HCT116 (cell line): Measurements from ENCODE around the gene CLIP2. TPM values are rescaled to one million over a fixed set of nuclear protein-coding genes. Genes with fewer than 3 reads are reported as not detected.
A peak's percentile ranks its signal among the peaks of the same experiment; 100 is the strongest.

Experiments used
- ATAC-seq: fragments of 200-7000 bp; cut with Tn5 transposase; 2 replicates; pipeline ENCODE4 v1.9.1; 2020; ENCODE audit warnings: mild to moderate bottlenecking, moderate library complexity
- BruUV-seq: library from RNA; stranded (reverse); fragments of 400-500 nt; replicated peaks from 2 replicates; lab custom pipeline; 2021; lab: Mats Ljungman, UMichigan
- CTCF ChIA-PET: fragments of 300-600 bp; sonication (Branson Sonifier 250); formaldehyde crosslinking; loops from one replicate; lab custom pipeline; 2021; ENCODE audit warnings: antibody characterized with exemption; lab: Charles Lee
- POLR2A ChIA-PET: fragments of 300-600, 350-600 bp; sonication (Branson Sonifier 250); formaldehyde crosslinking; loops from one replicate; lab custom pipeline; 2021; ENCODE audit warnings: antibody characterized with exemption; lab: Charles Lee
- RAD21 ChIA-PET, 2 experiments: fragments of 300-600 bp; sonication (Branson Sonifier 250); formaldehyde crosslinking; loops; one replicate each; lab custom pipeline; 2023; ENCODE audit warnings: low total read pairs in 2 of 2; ENCODE audit not compliant: uncharacterized antibody in 2 of 2, unreplicated experiment in 2 of 2, low non-redundant PET in 1 of 2; lab: Charles Lee
- DNase-seq: peaks from one replicate; pipeline ENCODE4 v3.0.0-alpha.2; 2010; ENCODE audit warnings: low read depth, low spot score
- H2AFZ ChIP-seq: fragments of 200-600 bp; shearing (Covaris generic), sonication (generic); 2 replicates; pipeline ENCODE4 v1.6.1; 2017; ENCODE audit warnings: low read depth, mixed run types, mixed read lengths, antibody characterized with exemption, low read length; ENCODE audit not compliant: poor library complexity, severe bottlenecking
- H3K27ac ChIP-seq: 2 replicates; pipeline ENCODE4 v1.5.1; 2012; ENCODE audit warnings: low read depth, low read length
- H3K27me3 ChIP-seq: fragments of 200-600 bp; sonication (generic); 2 replicates; pipeline ENCODE4 v1.6.1; 2016; ENCODE audit warnings: mixed run types, low read length, mixed read lengths; ENCODE audit not compliant: insufficient read depth
- H3K36me3 ChIP-seq, 2 experiments: fragments of 200-500 bp in 1 of 2; fragments of 200-600 bp in 1 of 2; sonication (Bioruptor generic) in 1 of 2; sonication (generic) in 1 of 2; 2 replicates each; pipeline versions ENCODE4 v1.5.1 to v1.6.1; 2014 to 2016; ENCODE audit warnings: low read length in 2 of 2, inconsistent platforms in 1 of 2, mixed read lengths in 1 of 2, mixed run types in 1 of 2; ENCODE audit not compliant: insufficient read depth in 2 of 2, control insufficient read depth in 1 of 2
- H3K4me1 ChIP-seq, 2 experiments: fragments of 200-600 bp in 1 of 2; sonication (generic) in 1 of 2; 2 replicates each; pipeline versions ENCODE4 v1.5.1 to v1.6.1; 2012 to 2017; ENCODE audit warnings: low read length in 2 of 2, inconsistent platforms in 1 of 2, mild to moderate bottlenecking in 1 of 2, mixed read lengths in 1 of 2, mixed run types in 1 of 2, moderate library complexity in 1 of 2; ENCODE audit not compliant: insufficient read depth in 2 of 2, control insufficient read depth in 1 of 2
- H3K4me2 ChIP-seq: fragments of 200-600 bp; sonication (generic); 2 replicates; pipeline ENCODE4 v1.6.1; 2017; ENCODE audit warnings: mixed run types, low read length, mixed read lengths
- H3K4me3 ChIP-seq, 2 experiments: fragments of 200-600 bp in 1 of 2; sonication (generic) in 1 of 2; replicated peaks in 1 of 2; 2 replicates each; pipeline ENCODE4 v1.5.1; 2011 to 2016; ENCODE audit warnings: low read length in 2 of 2, control low read depth in 1 of 2, low read depth in 1 of 2, mild to moderate bottlenecking in 1 of 2, mixed read lengths in 1 of 2, mixed run types in 1 of 2
- H3K79me2 ChIP-seq: fragments of 200-600 bp; sonication (generic); 2 replicates; pipeline ENCODE4 v1.6.1; 2017; ENCODE audit warnings: mild to moderate bottlenecking, mixed run types, low read length, moderate library complexity, mixed read lengths; ENCODE audit not compliant: insufficient read depth
- H3K9ac ChIP-seq: fragments of 200-600 bp; sonication (generic); 2 replicates; pipeline ENCODE4 v1.6.1; 2016; ENCODE audit warnings: low read length, mixed read lengths
- H3K9me2 ChIP-seq: fragments of 200-600 bp; sonication (generic), shearing (Covaris generic); 2 replicates; pipeline ENCODE4 v1.6.1; 2017; ENCODE audit warnings: mixed run types, mild to moderate bottlenecking, moderate library complexity; ENCODE audit not compliant: insufficient read depth
- H3K9me3 ChIP-seq, 2 experiments: fragments of 200-500 bp in 1 of 2; fragments of 200-600 bp in 1 of 2; sonication (Bioruptor generic) in 1 of 2; sonication (generic) in 1 of 2; 2 replicates each; pipeline ENCODE4 v1.6.1; 2014 to 2017; ENCODE audit warnings: low read length in 2 of 2, mixed read lengths in 2 of 2, inconsistent platforms in 1 of 2, low read depth in 1 of 2, mild to moderate bottlenecking in 1 of 2, mixed run types in 1 of 2, moderate library complexity in 1 of 2; ENCODE audit not compliant: control insufficient read depth in 1 of 2, insufficient read depth in 1 of 2
- H4K20me1 ChIP-seq: fragments of 200-600 bp; sonication (generic), shearing (Covaris generic); 2 replicates; pipeline ENCODE4 v1.6.1; 2017; ENCODE audit warnings: mixed run types, mild to moderate bottlenecking, moderate library complexity; ENCODE audit not compliant: insufficient read depth
- ATF3 ChIP-seq: IDR thresholded peaks from 2 replicates; pipeline ENCODE4 v1.6.1; 2012
- CBX3 ChIP-seq: IDR thresholded peaks from 2 replicates; pipeline ENCODE4 v1.6.1; 2012; ENCODE audit warnings: low read depth
- CEBPB ChIP-seq: IDR thresholded peaks from 2 replicates; pipeline ENCODE4 v1.6.1; 2012; ENCODE audit warnings: low read depth
- CTCF ChIP-seq, 3 experiments: fragments of 200-600 bp in 1 of 3; sonication (generic) in 1 of 3; IDR thresholded peaks in 2 of 3; conservative IDR thresholded peaks in 1 of 3; 2 replicates each; pipeline ENCODE4 v1.5.1; 2012 to 2017; ENCODE audit warnings: low read depth in 2 of 3, low read length in 2 of 3, antibody characterized with exemption in 1 of 3, borderline replicate concordance in 1 of 3, control low read depth in 1 of 3, mild to moderate bottlenecking in 1 of 3, mixed read lengths in 1 of 3, mixed run types in 1 of 3, moderate library complexity in 1 of 3; ENCODE audit not compliant: insufficient read depth in 1 of 3
- EGR1 ChIP-seq: IDR thresholded peaks from 2 replicates; pipeline ENCODE4 v1.6.1; 2012; ENCODE audit warnings: low read depth
- EZH2 ChIP-seq: fragments of 200-600 bp; sonication (generic); IDR thresholded peaks from 2 replicates; pipeline ENCODE4 v1.6.1; 2017; ENCODE audit warnings: antibody characterized with exemption, mixed run types
- POLR2A ChIP-seq: IDR thresholded peaks from 2 replicates; pipeline ENCODE4 v1.7.0; 2011; ENCODE audit warnings: borderline replicate concordance; ENCODE audit not compliant: insufficient read depth, insufficient read length; ENCODE audit errors: extremely low read depth
- POLR2AphosphoS5 ChIP-seq: IDR thresholded peaks from 2 replicates; pipeline ENCODE4 v1.6.1; 2011; ENCODE audit warnings: mild to moderate bottlenecking, low read depth, low read length, moderate library complexity
- RAD21 ChIP-seq: IDR thresholded peaks from 2 replicates; pipeline ENCODE4 v1.6.1; 2012; ENCODE audit warnings: low read depth, mild to moderate bottlenecking
- REST ChIP-seq: IDR thresholded peaks from 2 replicates; pipeline ENCODE4 v1.6.1; 2012; ENCODE audit warnings: low read depth
- SIN3A ChIP-seq: IDR thresholded peaks from 2 replicates; pipeline ENCODE4 v1.6.1; 2012; ENCODE audit warnings: low read depth
- SRF ChIP-seq: IDR thresholded peaks from 2 replicates; pipeline ENCODE4 v1.6.1; 2012; ENCODE audit warnings: low read depth
- YY1 ChIP-seq: IDR thresholded peaks from 2 replicates; pipeline ENCODE4 v1.6.1; 2011; ENCODE audit warnings: low read length, low read depth, moderate library complexity, mild to moderate bottlenecking; ENCODE audit not compliant: insufficient replicate concordance; ENCODE audit errors: extremely low read depth
- ZBTB33 ChIP-seq: IDR thresholded peaks from 2 replicates; pipeline ENCODE4 v1.6.1; 2011; ENCODE audit warnings: mild to moderate bottlenecking, low read length, moderate library complexity; ENCODE audit not compliant: insufficient replicate concordance; ENCODE audit errors: extremely low read depth
- ZFX ChIP-seq: fragments of 450-650 bp; IDR thresholded peaks from 2 replicates; pipeline ENCODE4 v1.6.1; 2017
- ZNF274 ChIP-seq: fragments of 200-500 bp; sonication (Bioruptor generic); IDR thresholded peaks from 2 replicates; pipeline ENCODE4 v1.6.1; 2014; ENCODE audit warnings: mild to moderate bottlenecking, low read depth, low read length, inconsistent platforms
- intact Hi-C: fragments of 100-400 bp; cut with micrococcal nuclease; formaldehyde crosslinking; loops from 2 replicates; pipeline ENCODE4 v1.10.0; 2022
- total RNA-seq: library from RNA; stranded (reverse); gene quantifications from one replicate; pipeline ENCODE4 v1.2.1, GENCODE V29; 2021; ENCODE audit not compliant: unreplicated experiment

Gene CLIP2
- total RNA-seq, 1 experiment from 2014 or later = 40.1 TPM

GRCh38 chr7:74289659-74290552 lies 699 bp downstream of the CLIP2 start:
- H3K4me1 ChIP-seq = peaks cover 54 to 77% of the 10 kb centered on the region in 2 experiments
- no peaks in the 10 kb centered on the region for H3K36me3 ChIP-seq
- BruUV-seq = no TSS peak
- H3K9me2 ChIP-seq = no peaks in the 10 kb centered on the region
- ATAC-seq = no peak; the same call in 1 of the 2 replicates
- no peaks in the 10 kb centered on the region for H4K20me1 ChIP-seq
- ChIA-PET RAD21 (interaction anchor here in 1 of 2 experiments (0.6 kb wide), 2 partner anchors 25 to 53 kb away, joined by 4 read pairs; no protein-coding TSS in a partner anchor), POLR2A (interaction anchor here (1.0 to 2.2 kb wide), 3 partner anchors 10 to 21 kb away, joined by 3 to 9 read pairs (median 4); no protein-coding TSS in a partner anchor), CTCF (interaction anchor here (3.1 kb wide), 1 partner anchor 14 kb away, joined by 18 read pairs; no protein-coding TSS in a partner anchor)
- H3K9me3 ChIP-seq = no peaks in the 10 kb centered on the region
- H3K79me2 ChIP-seq = peaks cover 53% of the 10 kb centered on the region
- TF ChIP-seq ATF3 (no peak), YY1 (no peak), POLR2A (no peak), ZFX (no peak; the same call in 1 of the 2 replicates), CEBPB (no peak), EZH2 (no peak), ZBTB33 (no peak), CTCF (IDR thresholded peaks at IDR 0.05 in 2 of 3, conservative IDR thresholded peaks at IDR 0.05 in 1 of 3; ENCODE audit: borderline replicate concordance in 1 of 3, insufficient read depth in 1 of 3, low read depth in 2 of 3, low read length in 2 of 3) (no peak), CBX3 (no peak), EGR1 (no peak), SRF (no peak), RAD21 (no peak), REST (no peak), SIN3A (no peak), POLR2AphosphoS5 (no peak), ZNF274 (no peak)
- no peaks in the 10 kb centered on the region for H3K27me3 ChIP-seq
- peak overlapping the region; percentile 80 to 85 for H3K4me3 ChIP-seq
- H2AFZ ChIP-seq = no peak overlapping the region
- DNase-seq = no peak
- H3K4me2 ChIP-seq = peak overlapping the region; percentile 94
- H3K9ac ChIP-seq = peak overlapping the region; percentile 84
- intact Hi-C loops = loop anchor here (1.0 kb wide), 1 partner anchor 20 kb away; no protein-coding TSS in a partner anchor
- peak overlapping the region; percentile 84 for H3K27ac ChIP-seq
